Endothelial cell (in vitro differentiated cells): Measurements from ENCODE around the gene SLC6A19. TPM values are rescaled to one million over a fixed set of nuclear protein-coding genes. Genes with fewer than 3 reads are reported as not detected.

Experiments
- DNase-seq: peaks from one replicate; pipeline ENCODE4 v3.0.0; 2021; ENCODE audit warnings: low spot score
- H3K27ac Mint-ChIP-seq: one replicate; pipeline ENCODE4 v1.8.0; 2021; ENCODE audit warnings: mixed read lengths, inconsistent platforms; ENCODE audit not compliant: unreplicated experiment
- H3K27me3 Mint-ChIP-seq: one replicate; pipeline ENCODE4 v1.8.0; 2021; ENCODE audit warnings: mild to moderate bottlenecking, moderate library complexity, mixed read lengths, inconsistent platforms; ENCODE audit not compliant: unreplicated experiment
- H3K36me3 Mint-ChIP-seq: one replicate; pipeline ENCODE4 v1.8.0; 2021; ENCODE audit warnings: mild to moderate bottlenecking, low read depth, mixed read lengths, inconsistent platforms; ENCODE audit not compliant: unreplicated experiment
- H3K4me1 Mint-ChIP-seq: one replicate; pipeline ENCODE4 v1.8.0; 2021; ENCODE audit warnings: mild to moderate bottlenecking, mixed read lengths, inconsistent platforms; ENCODE audit not compliant: unreplicated experiment
- H3K4me3 Mint-ChIP-seq: one replicate; pipeline ENCODE4 v1.8.0; 2021; ENCODE audit warnings: mild to moderate bottlenecking, mixed read lengths, inconsistent platforms; ENCODE audit not compliant: unreplicated experiment
- H3K9me3 Mint-ChIP-seq: one replicate; pipeline ENCODE4 v1.8.0; 2021; ENCODE audit warnings: mixed read lengths, inconsistent platforms; ENCODE audit not compliant: unreplicated experiment
- total RNA-seq: library from RNA; stranded (reverse); fragmentation: NEBNext Ultra II Directional; extraction: Animal tissue kit (Norgen Biotek cat#: 25700); gene quantifications from one replicate; pipeline ENCODE4 v1.2.1, GENCODE V29; 2021; ENCODE audit not compliant: unreplicated experiment
- TF ChIP-seq, protein P1 (sequence below): fragments of 200-600 bp; sonication (generic); IDR thresholded peaks from one replicate; pipeline ENCODE4 v1.5.0; 2021; ENCODE audit warnings: antibody characterized with exemption; ENCODE audit not compliant: unreplicated experiment

SLC6A19 gene
- total RNA-seq, 1 donor from 2014 or later = not detected

GRCh38 chr5:1176473-1177391 lies 24.7 kb upstream of the SLC6A19 start:
- TF ChIP-seq, protein P1, sequence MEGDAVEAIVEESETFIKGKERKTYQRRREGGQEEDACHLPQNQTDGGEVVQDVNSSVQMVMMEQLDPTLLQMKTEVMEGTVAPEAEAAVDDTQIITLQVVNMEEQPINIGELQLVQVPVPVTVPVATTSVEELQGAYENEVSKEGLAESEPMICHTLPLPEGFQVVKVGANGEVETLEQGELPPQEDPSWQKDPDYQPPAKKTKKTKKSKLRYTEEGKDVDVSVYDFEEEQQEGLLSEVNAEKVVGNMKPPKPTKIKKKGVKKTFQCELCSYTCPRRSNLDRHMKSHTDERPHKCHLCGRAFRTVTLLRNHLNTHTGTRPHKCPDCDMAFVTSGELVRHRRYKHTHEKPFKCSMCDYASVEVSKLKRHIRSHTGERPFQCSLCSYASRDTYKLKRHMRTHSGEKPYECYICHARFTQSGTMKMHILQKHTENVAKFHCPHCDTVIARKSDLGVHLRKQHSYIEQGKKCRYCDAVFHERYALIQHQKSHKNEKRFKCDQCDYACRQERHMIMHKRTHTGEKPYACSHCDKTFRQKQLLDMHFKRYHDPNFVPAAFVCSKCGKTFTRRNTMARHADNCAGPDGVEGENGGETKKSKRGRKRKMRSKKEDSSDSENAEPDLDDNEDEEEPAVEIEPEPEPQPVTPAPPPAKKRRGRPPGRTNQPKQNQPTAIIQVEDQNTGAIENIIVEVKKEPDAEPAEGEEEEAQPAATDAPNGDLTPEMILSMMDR = no peak
- Mint-ChIP-seq H3K4me3 (no peak overlapping the region), H3K27ac (no peak overlapping the region), H3K36me3 (no peaks in the 10 kb centered on the region), H3K27me3 (peaks cover 6% of the 10 kb centered on the region), H3K9me3 (no peaks in the 10 kb centered on the region), H3K4me1 (no peaks in the 10 kb centered on the region)
- DNase-seq = no peak

DNA sequence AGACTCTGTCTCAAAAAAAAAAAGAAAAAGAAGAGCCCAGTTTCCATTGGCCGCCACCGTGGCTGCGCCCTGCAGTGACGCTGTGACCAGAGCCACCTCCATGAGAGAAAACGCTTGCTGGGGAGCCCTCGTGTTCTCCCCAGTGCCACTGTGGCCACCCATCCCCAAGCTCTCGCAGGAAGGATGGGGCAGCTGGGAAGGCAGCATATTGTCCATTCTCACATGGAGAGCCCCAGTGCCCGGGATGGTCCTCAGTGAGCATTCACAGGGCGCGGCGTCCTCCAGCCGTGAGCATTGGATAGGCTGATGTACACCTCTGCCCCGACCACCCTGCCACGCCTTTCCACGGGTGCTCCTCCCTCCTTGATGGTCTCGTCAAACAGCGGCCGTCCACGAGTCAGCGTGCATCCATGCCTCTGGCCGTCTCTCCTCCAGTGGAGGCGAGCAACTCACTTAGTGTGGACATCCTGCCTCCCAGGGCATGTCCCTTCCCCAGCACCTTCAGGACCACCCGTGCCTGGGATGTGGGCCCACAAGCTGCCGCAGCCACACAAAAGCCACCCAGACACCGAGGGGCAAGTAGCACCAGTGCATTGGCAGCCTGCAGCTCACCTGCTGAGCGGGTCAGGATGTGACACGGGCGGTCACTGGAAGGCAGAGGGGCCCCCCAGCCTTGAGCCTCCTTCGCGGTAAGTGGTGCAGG lies 23.4 kb upstream of the SLC6A19 start:
- no peak for DNase-seq
- Mint-ChIP-seq H3K4me1 (no peaks in the 10 kb centered on the region), H3K36me3 (no peaks in the 10 kb centered on the region), H3K4me3 (no peak overlapping the region), H3K27ac (no peak overlapping the region), H3K27me3 (peaks cover 6% of the 10 kb centered on the region), H3K9me3 (no peaks in the 10 kb centered on the region)
- TF ChIP-seq, protein P1 = no peak

GRCh38 chr5:1178529-1179382 lies 22.6 kb upstream of the SLC6A19 start:
- Mint-ChIP-seq H3K4me1 (no peaks in the 10 kb centered on the region), H3K4me3 (no peak overlapping the region), H3K9me3 (no peaks in the 10 kb centered on the region), H3K27me3 (peaks cover 7% of the 10 kb centered on the region), H3K36me3 (no peaks in the 10 kb centered on the region), H3K27ac (no peak overlapping the region)
- TF ChIP-seq, protein P1 = no peak
- no peak for DNase-seq

DNA sequence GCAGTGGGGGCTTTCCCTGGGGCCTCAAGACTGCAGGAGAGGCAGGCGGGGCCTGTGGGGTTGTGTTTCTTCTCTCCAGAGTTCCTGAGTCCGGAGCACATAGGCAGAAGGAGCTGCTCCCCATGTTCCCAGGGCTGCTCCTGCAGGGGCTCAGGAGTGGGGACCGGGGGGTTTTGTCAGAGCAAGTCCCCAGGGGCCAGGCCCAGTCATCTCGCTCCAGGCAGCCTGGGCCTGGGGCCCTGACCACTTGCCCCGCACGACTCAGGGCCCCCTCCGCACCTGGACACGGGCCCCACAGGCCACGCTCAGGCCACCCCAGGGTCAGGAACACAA lies 22.0 kb upstream of the SLC6A19 start:
- no peak overlapping the region for H3K27ac Mint-ChIP-seq
- no peak for DNase-seq
- no peak overlapping the region for H3K4me3 Mint-ChIP-seq
- peaks cover 7% of the 10 kb centered on the region for H3K27me3 Mint-ChIP-seq
- H3K36me3 Mint-ChIP-seq = no peaks in the 10 kb centered on the region
- TF ChIP-seq, protein P1 = no peak
- no peaks in the 10 kb centered on the region for H3K4me1 Mint-ChIP-seq
- H3K9me3 Mint-ChIP-seq = no peaks in the 10 kb centered on the region
